HepG2 (cell line): ENCODE data around the gene AHCTF1. TPM values are rescaled to one million over a fixed set of nuclear protein-coding genes. Genes with fewer than 3 reads are reported as not detected.

Experiments
- ATAC-seq: fragments of 200-7000 bp; cut with Tn5 transposase; 3 replicates; pipeline ENCODE4 v1.9.1; 2020; ENCODE audit warnings: mild to moderate bottlenecking, moderate library complexity
- BruUV-seq: library from RNA; stranded (reverse); fragments of 400-500 nt; replicated peaks from 2 replicates; lab custom pipeline; 2021; lab: Mats Ljungman, UMichigan
- CTCF ChIA-PET: fragments of 300-600 bp; formaldehyde crosslinking; extraction: SDS; loops from one replicate; lab custom pipeline; 2021; ENCODE audit warnings: low total read pairs, inconsistent platforms, low intra/inter-chr PET ratio; lab: Yijun Ruan, JAX
- POLR2A ChIA-PET: fragments of 350-600 bp; sonication (Branson Sonifier 250); formaldehyde crosslinking; loops from one replicate; lab custom pipeline; 2020; ENCODE audit warnings: antibody characterized with exemption, inconsistent platforms; lab: Yijun Ruan, JAX
- DNase-seq: peaks from one replicate; pipeline ENCODE4 v3.0.0-alpha.2; 2015; ENCODE audit warnings: low spot score
- FAIRE-seq: peaks from 3 replicates; lab custom pipeline; 2011; peaks lifted over from hg19 to GRCh38; lab: Jason Lieb, UNC
- H2AFZ ChIP-seq: one replicate; pipeline ENCODE4 v1.6.1; 2011; ENCODE audit warnings: low read length, inconsistent platforms
- H3K27ac ChIP-seq: fragments of 300-600 bp; 3 replicates; pipeline ENCODE4 v1.8.0; 2011; ENCODE audit warnings: mixed run types, mild to moderate bottlenecking, mixed read lengths, low read length, inconsistent platforms; ENCODE audit not compliant: insufficient read depth; ENCODE audit errors: extremely low read length
- H3K27me3 ChIP-seq, 2 experiments: fragments of 200-600 bp in 1 of 2; 2 replicates in 1 of 2; 3 replicates in 1 of 2; pipeline versions ENCODE4 v1.6.0 to v1.8.0; 2011; ENCODE audit warnings: low read length in 2 of 2, mild to moderate bottlenecking in 2 of 2, moderate library complexity in 2 of 2, inconsistent platforms in 1 of 2; ENCODE audit not compliant: insufficient read depth in 2 of 2, control insufficient read depth in 1 of 2
- H3K36me3 ChIP-seq, 2 experiments: fragments of 200-600 bp in 1 of 2; replicated peaks in 1 of 2; 2 replicates in 1 of 2; 3 replicates in 1 of 2; pipeline versions ENCODE4 v1.5.1 to v1.8.0; 2011; ENCODE audit warnings: low read length in 2 of 2, inconsistent platforms in 1 of 2; ENCODE audit not compliant: insufficient read depth in 2 of 2, control insufficient read depth in 1 of 2
- H3K4me1 ChIP-seq: 2 replicates; pipeline ENCODE4 v1.5.1; 2012; ENCODE audit warnings: low read length, inconsistent platforms; ENCODE audit not compliant: insufficient read depth
- H3K4me2 ChIP-seq: 2 replicates; pipeline ENCODE4 v1.6.0; 2011; ENCODE audit warnings: low read depth, low read length, inconsistent platforms
- H3K4me3 ChIP-seq, 3 experiments: fragments of 200-600 bp in 1 of 3; sonication (generic), shearing (Covaris generic) in 1 of 3; replicated peaks in 1 of 3; 2 replicates each; pipeline ENCODE4 v1.5.1; 2011 to 2016; ENCODE audit warnings: low read length in 3 of 3, inconsistent platforms in 2 of 3, low read depth in 2 of 3, mild to moderate bottlenecking in 2 of 3, control low read depth in 1 of 3, mixed read lengths in 1 of 3; ENCODE audit not compliant: insufficient read depth in 1 of 3
- H3K79me2 ChIP-seq: one replicate; pipeline ENCODE4 v1.6.1; 2011; ENCODE audit warnings: low read length, inconsistent platforms; ENCODE audit not compliant: insufficient read depth
- H3K9ac ChIP-seq: 2 replicates; pipeline ENCODE4 v1.6.0; 2011; ENCODE audit warnings: mild to moderate bottlenecking, low read depth, low read length, inconsistent platforms; ENCODE audit not compliant: insufficient read depth
- H3K9me3 ChIP-seq: 2 replicates; pipeline ENCODE4 v1.5.1; 2012; ENCODE audit warnings: mild to moderate bottlenecking, low read length
- H4K20me1 ChIP-seq: 2 replicates; pipeline ENCODE4 v1.6.0; 2011; ENCODE audit warnings: inconsistent platforms, mild to moderate bottlenecking, low read length, moderate library complexity; ENCODE audit not compliant: insufficient read depth
- CAMTA2 ChIP-seq: sonication (generic); formaldehyde crosslinking; IDR thresholded peaks from 2 replicates; pipeline ENCODE4 v1.4.0; 2020; ENCODE audit warnings: mild to moderate bottlenecking, missing genetic modification reagents, borderline replicate concordance
- MAZ ChIP-seq, 2 experiments: sonication (generic) in 1 of 2; formaldehyde crosslinking in 1 of 2; IDR thresholded peaks; 2 replicates each; pipeline versions ENCODE4 v1.5.0 to v1.6.1; 2012 to 2020; ENCODE audit warnings: low read depth in 2 of 2, mild to moderate bottlenecking in 2 of 2, borderline replicate concordance in 1 of 2, improper control_type of control experiment in 1 of 2, low read length in 1 of 2, missing genetic modification reagents in 1 of 2, moderate library complexity in 1 of 2
- MBD4 ChIP-seq: IDR thresholded peaks from 2 replicates; pipeline ENCODE4 v1.6.1; 2012; ENCODE audit warnings: low read length, inconsistent platforms, borderline replicate concordance
- NKX3-1 ChIP-seq: sonication (generic); formaldehyde crosslinking; IDR thresholded peaks from 2 replicates; pipeline ENCODE4 v1.5.0; 2020; ENCODE audit warnings: missing genetic modification reagents
- SIX4 ChIP-seq: sonication (generic); formaldehyde crosslinking; IDR thresholded peaks from 2 replicates; pipeline ENCODE4 v1.4.0; 2020; ENCODE audit warnings: missing genetic modification reagents
- WGBS: methylation state at CpG from one replicate; pipeline ENCODE4 v1.1.6; 2017; ENCODE audit warnings: low lambda C conversion rate; 5-methylcytosine and 5-hydroxymethylcytosine counted together
- in situ Hi-C: cut with HindIII; loops from 2 replicates; pipeline ENCODE4 v1.10.0; 2017; ENCODE audit warnings: low pct_unique_long_range_greater_than_20kb; ENCODE audit not compliant: extremely low pct_ligation_motif_present
- intact Hi-C: fragments of 100-400 bp; cut with micrococcal nuclease; formaldehyde crosslinking; loops from one replicate; pipeline ENCODE4 v1.10.0; 2022; ENCODE audit not compliant: unreplicated experiment
- polyA plus RNA-seq, 8 experiments: library from polyadenylated mRNA; depleted of rRNA in 3 of 8; stranded (reverse) in 7 of 8; unstranded in 1 of 8; fragments of >200 nt; fragmentation: Illumina TruSeq in 4 of 8; extraction: Trizol in 4 of 8; gene quantifications; 2 replicates each; pipeline versions ENCODE4 v1.2.1 to v1.2.3, GENCODE V29; 2011 to 2016; ENCODE audit warnings: low read depth in 4 of 8, missing spikeins in 1 of 8, mixed read lengths in 1 of 8; ENCODE audit not compliant: insufficient read depth in 1 of 8
- total RNA-seq, 5 experiments: library from RNA; depleted of rRNA; stranded (reverse); fragments of >200 nt; fragmentation: Illumina TruSeq; extraction: Trizol; gene quantifications; 2 replicates each; pipeline ENCODE4 v1.2.3, GENCODE V29; 2016; ENCODE audit warnings: low read depth in 1 of 5
- TF ChIP-seq, protein P1 (sequence below): sonication (generic); formaldehyde crosslinking; IDR thresholded peaks from 2 replicates; pipeline ENCODE4 v1.9.0; 2021; ENCODE audit warnings: missing genetic modification reagents, borderline replicate concordance
- TF ChIP-seq, protein P2 (sequence below): sonication (generic); formaldehyde crosslinking; IDR thresholded peaks from 2 replicates; pipeline ENCODE4 v1.4.0; 2020; ENCODE audit warnings: missing genetic modification reagents

Gene AHCTF1
- total and polyA plus RNA-seq, 2 of the 13 experiments (the other 11 are each of a cell fraction or from before 2014, with no cell fraction given): 16.6 to 45.9 TPM

DNA sequence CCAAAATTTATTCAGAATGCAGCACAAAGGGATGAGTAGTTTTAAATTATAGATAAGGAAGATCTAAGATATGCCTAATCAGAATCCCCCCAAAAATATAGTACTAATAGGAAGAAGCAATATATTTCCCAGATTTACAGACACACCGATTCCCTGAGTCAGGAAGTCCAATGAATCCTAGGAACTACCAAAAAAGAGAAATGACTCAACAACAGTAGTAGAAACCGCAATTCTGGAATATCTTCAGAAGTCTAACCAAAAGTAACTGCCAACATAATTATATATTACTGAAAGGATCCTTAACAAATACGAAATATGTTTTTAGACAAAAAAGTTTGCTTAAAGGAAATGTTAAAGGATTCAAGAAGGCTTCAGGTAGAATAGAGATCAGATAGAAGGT, 10.3 kb downstream of the AHCTF1 start:
- no peak overlapping the region for H2AFZ ChIP-seq
- no peak for DNase-seq
- no TSS peak for BruUV-seq
- no peak overlapping the region for H3K27ac ChIP-seq
- in situ Hi-C loops (no loop called here), intact Hi-C loops (no loop called here)
- H3K9me3 ChIP-seq: no peaks in the 10 kb centered on the region
- WGBS: 97% methylated on average over 3 of the region's 3 CpGs
- no peak overlapping the region for H3K9ac ChIP-seq
- peaks cover 58% of the 10 kb centered on the region for H4K20me1 ChIP-seq
- ChIA-PET POLR2A (no interaction called here), CTCF (no interaction called here)
- no peak overlapping the region for H3K4me3 ChIP-seq
- TF ChIP-seq MBD4 (no peak), CAMTA2 (CRISPR knock-in tag) (no peak), SIX4 (CRISPR knock-in tag) (no peak), NKX3-1 (CRISPR knock-in tag) (no peak), MAZ (IDR thresholded peaks at IDR 0.05; ENCODE audit: borderline replicate concordance, low read depth, low read length) (no peak), MAZ (CRISPR knock-in tag; IDR thresholded peaks at IDR 0.05; ENCODE audit: low read depth) (no peak)
- TF ChIP-seq, protein P1, sequence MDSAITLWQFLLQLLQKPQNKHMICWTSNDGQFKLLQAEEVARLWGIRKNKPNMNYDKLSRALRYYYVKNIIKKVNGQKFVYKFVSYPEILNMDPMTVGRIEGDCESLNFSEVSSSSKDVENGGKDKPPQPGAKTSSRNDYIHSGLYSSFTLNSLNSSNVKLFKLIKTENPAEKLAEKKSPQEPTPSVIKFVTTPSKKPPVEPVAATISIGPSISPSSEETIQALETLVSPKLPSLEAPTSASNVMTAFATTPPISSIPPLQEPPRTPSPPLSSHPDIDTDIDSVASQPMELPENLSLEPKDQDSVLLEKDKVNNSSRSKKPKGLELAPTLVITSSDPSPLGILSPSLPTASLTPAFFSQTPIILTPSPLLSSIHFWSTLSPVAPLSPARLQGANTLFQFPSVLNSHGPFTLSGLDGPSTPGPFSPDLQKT (CRISPR knock-in tag): no peak
- TF ChIP-seq, protein P2, sequence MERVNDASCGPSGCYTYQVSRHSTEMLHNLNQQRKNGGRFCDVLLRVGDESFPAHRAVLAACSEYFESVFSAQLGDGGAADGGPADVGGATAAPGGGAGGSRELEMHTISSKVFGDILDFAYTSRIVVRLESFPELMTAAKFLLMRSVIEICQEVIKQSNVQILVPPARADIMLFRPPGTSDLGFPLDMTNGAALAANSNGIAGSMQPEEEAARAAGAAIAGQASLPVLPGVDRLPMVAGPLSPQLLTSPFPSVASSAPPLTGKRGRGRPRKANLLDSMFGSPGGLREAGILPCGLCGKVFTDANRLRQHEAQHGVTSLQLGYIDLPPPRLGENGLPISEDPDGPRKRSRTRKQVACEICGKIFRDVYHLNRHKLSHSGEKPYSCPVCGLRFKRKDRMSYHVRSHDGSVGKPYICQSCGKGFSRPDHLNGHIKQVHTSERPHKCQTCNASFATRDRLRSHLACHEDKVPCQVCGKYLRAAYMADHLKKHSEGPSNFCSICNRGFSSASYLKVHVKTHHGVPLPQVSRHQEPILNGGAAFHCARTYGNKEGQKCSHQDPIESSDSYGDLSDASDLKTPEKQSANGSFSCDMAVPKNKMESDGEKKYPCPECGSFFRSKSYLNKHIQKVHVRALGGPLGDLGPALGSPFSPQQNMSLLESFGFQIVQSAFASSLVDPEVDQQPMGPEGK (CRISPR knock-in tag): no peak
- H3K27me3 ChIP-seq: no peaks in the 10 kb centered on the region
- no peak overlapping the region for H3K4me2 ChIP-seq
- FAIRE-seq: no peak
- peaks cover 5 to 28% of the 10 kb centered on the region in 2 experiments for H3K36me3 ChIP-seq
- ATAC-seq: no peak
- peaks cover 67% of the 10 kb centered on the region for H3K4me1 ChIP-seq
- H3K79me2 ChIP-seq: peaks cover 92% of the 10 kb centered on the region
